Measurements from ENCODE around the gene MAP2K5.

MAP2K5 gene

DNA sequence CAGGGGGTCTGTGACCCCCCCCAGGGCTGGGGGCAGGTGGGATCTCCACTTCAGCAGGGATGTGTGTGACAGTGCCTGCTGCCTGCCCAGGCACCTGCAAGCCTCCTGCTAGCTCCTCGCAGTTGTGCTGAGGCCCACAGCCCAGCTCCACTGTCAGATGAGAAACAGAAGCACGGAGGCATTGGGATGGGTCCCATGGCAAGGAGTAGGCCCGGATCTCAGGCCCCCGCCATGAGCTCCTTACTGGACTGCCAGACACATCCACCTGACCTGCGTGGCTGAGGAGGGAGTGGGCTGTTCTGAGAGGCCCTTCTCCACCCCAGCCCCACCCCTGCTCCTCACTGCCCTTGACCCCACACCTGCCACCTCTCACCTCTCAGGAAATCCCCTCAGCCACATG is 264.6 kb downstream of the MAP2K5 start:
- no peak for DNase-seq (ENCODE audit: low spot score)

DNA sequence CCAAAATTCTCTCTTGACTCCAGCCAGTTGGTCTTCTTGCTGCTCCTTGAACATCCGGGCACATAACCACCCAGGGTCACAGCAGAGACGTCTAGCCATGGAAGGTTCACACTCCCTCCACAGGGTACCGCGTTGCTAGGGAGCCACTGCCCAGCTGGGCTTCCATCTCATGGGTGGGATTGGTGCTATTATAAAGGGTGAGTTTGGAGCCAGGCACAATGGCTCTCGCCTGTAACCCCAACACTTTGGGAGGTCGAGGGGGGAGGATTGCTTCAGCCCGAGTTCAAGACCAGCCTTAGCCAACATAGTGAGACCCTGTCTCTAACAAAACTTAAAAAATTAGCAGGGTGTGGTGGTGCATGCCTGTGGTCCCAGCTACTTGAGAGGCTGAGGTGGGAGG is 265.3 kb downstream of the MAP2K5 start:
- DNase-seq (ENCODE audit: low spot score) = no peak

DNA sequence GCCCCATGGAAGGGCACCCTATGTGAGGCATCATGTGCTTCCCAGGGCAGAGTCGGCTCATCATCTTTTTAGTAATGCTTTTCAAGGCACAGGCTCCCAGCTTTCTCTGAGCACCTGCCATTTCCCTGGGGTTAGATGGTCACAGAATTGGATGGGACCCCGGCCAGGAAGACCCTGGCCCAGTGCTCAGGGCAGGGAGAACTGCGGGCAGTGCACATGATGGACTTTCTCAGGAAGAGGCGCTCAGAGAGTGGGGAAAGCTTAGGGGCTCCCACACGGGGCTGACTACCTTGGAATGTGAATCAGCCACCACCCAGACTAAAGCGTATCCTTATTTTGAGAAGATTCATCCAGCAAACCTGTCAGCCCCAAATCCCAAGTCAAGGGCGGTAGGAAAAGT is 266.3 kb downstream of the MAP2K5 start:
- DNase-seq (ENCODE audit: low spot score) = no peak

DNA sequence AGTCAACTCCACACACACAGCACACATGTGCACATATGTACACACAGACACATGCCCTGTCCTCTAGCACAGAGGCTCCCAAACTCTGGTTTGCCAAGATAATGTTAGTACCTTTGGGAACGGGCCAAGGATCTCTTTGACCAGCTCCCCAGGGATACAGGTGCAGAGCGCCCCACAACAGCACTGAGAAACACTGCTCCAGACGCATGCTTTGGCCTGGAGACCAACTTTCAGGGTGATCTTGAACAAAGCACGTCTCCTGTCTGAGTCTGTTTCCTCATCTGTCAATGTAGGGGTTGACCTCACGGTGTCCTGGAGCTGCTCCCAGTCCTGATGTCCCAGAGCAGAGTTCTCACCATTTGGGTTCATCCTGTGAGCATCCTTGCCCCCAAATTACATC is 266.9 kb downstream of the MAP2K5 start:
- DNase-seq (ENCODE audit: low spot score) = no peak

DNA sequence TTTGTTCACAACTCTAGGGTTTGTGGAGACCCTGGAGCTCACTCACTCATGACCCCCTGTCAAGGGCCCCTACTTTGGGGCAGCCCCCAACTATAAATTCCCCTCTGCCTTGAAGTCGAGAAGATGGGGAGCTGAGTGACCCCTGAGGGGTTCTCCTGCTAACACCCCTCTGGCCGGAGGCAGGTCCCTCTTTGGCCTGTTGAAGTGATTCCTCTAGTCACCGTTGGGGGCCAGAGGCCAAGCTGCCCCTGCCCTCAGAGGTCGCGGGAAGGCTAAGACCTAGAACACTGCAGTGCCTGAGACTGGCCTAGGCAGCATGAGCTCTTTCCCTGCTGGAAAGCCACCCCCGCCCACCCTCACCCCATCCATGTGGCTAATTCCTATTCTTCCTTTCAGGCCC is 267.4 kb downstream of the MAP2K5 start:
- DNase-seq (ENCODE audit: low spot score) = no peak

DNA sequence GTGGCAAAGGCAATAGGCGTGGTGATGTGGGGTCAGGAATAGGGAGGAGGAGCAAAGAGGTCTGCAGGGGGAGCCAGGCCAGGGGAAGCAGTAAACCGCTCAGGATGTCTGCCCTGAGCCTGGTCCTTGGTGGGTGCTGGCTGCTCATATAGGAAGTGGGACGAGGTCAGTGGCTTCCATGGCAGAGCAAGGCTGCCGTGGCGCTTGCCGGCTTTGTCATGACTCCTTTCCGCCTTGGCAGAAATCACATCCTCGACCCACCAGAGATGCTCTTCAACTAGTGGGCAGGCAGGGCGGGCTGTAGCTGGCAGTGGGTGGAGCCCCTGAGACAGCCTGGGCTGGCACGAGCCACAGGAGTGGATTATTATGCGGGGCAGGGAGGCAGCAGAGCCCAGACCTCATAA is 269.7 kb downstream of the MAP2K5 start:
- no peak for DNase-seq (ENCODE audit: low spot score)

DNA sequence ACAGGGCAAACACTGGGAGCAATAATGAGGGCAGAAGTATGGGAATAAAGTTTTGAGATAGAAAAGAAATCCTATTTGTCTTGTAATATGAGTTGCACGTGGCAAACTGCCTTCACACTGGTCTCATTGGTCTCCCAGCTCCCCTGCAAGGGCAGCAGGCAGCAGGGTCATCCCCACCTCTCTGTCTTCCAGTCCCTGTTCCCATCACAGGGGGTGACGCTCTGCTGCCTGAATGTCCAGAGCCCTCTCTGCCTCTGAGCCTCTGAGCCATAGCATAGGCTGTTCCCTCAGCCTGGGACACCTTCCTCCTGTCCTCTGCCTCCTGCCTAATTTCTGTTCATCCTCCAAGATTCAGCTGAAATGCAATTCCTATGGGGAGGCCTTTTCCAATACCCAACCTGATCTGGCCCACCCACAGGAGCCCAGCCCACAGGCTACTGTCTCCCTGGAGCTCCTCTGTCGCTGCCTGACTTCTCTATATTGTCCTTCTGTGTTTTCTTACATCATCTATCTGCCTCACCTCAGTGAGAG is 270.7 kb downstream of the MAP2K5 start:
- DNase-seq (ENCODE audit: low spot score) = no peak

DNA sequence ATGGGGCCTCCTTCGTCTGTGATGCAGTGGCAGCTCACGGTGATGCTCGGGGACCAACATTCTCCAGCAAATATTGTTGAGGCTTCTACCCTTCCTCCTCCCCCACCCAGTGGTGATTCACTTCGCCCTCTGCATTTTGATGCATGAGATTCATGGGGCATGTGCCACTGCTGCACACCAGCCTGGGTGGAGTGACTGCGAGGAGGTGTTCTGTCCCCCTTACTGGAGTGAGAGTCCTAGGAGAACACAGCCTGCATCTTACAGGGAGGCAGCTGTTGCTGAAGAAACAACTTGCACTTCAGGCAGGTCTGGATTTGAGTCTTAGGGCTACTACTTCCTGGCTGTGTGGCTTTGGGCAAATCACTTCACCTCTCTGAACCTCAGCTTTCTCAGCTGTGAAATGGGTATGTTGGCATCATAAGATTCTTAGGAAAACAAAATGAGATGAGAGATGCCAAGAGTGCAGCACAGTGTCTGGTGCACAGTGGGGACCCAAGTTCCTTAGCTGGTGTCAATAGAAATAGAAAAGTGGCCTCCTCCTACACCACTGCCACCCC is 272.6 kb downstream of the MAP2K5 start:
- DNase-seq (ENCODE audit: low spot score) = no peak

DNA sequence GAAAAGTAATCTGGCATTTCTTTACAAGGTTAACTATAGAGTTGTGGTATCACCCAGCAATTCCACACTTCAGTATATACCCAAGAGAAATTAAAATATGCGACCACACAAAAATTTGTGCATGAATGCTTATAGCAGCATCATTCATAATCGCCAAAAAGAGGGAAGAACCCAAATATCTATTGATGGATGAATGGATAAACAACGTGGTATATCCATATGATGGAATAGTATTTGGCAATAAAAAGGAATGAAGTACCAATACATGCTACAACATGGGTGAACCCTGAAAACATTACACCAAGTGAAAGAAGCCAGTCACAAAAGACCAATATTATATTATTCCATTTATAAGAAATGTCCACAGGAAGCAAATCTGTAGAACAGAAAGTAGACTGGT is 274.2 kb downstream of the MAP2K5 start:
- no peak for DNase-seq (ENCODE audit: low spot score)

DNA sequence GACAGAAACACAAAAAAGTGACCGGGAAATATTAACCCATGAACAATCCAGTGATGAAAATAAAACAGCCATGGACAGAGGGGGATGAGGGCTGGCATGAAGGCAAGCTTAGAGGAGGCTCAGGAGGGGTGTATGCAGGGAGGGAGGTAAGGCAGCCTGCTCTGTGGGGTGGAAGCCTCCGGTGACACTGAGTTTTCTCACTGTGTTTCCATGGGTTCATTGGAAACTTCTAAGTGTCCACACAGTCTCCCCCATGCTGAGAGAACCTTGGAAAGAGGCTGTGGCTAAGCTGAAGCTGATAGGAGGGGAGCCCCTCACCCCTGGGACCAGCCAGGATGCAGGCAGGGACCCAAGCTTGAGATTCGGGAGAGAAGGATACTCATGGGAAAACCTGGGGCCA is 276.0 kb downstream of the MAP2K5 start:
- no peak for DNase-seq (ENCODE audit: low spot score)

DNA sequence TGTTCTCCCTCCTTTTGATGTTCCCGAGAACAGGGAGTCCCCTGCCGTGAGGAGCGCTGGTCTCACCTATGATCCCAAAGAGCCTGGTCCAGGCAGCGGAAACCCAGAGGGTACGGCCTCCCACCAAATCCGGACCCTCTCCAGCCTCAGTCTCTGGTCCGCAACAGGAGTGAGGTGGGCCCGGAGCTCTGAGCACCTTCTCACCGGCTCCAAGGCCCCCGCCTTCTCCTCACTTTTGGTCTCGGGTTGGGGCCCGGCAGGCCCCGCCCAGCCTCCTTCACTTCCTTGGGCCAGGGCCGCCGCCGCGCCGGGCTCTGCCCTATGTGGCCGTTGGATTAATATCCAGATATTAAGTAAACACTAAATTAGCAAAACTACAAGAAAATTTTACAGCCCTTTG is 277.1 kb downstream of the MAP2K5 start:
- no peak for DNase-seq (ENCODE audit: low spot score)

DNA sequence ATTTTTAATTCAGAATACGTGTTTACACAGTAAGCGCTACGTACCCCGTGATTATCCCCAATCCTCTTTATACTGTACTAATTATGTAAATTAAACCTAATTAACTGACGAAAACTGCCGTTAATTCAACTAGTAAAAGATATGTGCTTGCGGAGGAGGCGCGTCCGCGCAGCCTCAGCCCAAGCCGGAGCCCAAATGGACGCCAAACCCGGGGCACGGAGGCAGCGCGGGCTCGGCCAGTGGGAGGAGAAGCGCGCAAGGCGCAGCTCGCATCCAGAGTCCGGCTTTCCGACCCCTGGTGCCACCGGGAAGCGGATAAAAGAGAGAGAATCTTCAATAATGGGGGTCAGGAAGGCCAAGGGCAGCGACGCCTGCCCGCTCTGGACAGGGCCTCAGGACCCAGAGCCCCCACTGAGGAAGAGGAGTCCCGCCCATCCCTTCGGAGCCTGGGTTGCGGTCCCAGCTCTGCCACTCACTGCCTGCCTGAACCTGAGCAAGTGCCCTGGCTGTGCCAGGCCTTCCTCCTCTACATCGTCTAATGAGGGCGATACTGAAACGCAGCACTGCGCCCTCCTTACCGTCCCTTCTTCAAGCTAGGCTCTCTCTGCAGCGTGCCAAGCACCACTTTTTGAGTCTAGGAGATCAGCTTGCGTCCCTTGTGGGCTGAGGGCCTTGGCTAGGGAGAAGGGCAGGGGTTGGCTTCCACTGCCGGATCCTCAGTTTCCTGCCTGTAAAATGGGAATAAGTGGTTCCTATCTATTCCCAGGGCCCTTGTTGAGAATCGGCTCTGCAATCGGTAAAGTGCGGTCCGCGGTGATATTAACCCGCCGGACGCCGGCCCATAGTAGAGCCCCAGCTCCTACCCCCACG is 277.9 kb downstream of the MAP2K5 start:
- DNase-seq (ENCODE audit: low spot score) = no peak

DNA sequence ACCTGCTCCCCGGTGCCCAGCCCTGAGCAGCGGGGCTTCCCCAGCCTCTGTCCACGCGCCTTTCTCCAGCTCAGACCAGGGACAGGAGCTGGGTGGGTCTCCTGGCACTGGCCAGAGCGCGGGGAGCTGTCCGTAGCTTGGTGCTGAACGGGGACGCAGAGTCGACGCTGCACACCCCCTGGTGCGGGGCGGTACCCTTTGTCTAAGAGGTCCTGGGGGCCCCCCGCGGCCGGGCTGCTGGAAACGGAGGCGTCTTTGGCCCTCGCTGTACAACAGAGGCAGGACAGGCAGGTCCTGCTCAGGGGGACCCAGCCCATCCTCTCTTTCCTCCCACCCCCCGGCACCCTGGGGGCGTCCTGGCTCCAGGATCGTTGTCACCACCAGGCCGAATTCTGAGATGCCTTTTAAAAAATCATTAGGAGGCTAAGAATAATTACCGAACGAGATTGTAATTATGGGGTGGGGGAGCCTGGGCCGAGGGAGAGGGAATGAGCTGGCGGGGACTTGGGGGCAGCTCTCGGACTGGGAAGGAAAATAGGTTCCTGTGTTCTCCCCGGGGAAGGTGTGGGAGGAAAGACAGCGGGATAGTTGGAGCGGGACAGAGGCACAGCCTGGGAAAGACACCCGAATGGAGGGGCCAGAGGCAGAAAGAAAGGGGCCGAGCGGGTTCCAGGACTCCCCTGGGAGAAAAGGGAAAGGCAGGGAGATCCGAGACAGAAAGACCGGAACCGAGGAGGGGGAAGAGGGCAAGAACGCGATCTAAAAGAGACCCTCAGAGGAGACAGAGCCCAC is 278.7 kb downstream of the MAP2K5 start:
- no peak for DNase-seq (ENCODE audit: low spot score)

DNA sequence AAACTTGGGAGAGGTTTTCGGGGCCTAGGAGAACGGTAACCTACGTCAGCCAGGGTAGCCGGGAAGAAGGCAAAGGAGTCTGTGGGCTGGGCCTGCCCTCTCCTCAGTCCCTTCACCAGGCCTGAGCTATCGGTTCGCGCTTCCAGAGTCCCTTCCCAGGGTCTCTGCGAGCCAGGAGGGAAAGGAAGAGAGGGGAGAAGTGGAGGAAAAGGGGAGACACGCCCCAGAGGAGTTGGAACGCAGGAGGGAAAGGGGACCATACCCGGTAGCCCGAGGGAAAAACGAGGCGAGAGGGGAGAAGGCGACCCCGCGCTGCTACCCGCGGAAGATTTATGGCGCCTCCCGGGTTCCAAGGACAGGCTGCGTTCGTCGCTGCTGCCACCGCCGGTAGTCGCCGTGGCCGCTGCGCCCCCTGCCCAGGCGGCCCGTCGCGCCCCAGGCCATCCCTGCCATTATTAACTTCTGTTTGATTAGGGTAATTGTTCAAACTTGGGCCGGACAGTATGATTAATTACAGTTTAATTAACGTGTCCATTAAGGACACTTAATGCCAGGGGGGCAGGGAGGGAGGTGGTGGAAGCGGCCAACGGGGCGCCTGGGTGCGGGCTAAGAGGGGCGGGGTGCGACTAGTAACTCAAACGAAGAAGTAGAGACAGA is 279.4 kb downstream of the MAP2K5 start:
- no peak for DNase-seq (ENCODE audit: low spot score)

DNA sequence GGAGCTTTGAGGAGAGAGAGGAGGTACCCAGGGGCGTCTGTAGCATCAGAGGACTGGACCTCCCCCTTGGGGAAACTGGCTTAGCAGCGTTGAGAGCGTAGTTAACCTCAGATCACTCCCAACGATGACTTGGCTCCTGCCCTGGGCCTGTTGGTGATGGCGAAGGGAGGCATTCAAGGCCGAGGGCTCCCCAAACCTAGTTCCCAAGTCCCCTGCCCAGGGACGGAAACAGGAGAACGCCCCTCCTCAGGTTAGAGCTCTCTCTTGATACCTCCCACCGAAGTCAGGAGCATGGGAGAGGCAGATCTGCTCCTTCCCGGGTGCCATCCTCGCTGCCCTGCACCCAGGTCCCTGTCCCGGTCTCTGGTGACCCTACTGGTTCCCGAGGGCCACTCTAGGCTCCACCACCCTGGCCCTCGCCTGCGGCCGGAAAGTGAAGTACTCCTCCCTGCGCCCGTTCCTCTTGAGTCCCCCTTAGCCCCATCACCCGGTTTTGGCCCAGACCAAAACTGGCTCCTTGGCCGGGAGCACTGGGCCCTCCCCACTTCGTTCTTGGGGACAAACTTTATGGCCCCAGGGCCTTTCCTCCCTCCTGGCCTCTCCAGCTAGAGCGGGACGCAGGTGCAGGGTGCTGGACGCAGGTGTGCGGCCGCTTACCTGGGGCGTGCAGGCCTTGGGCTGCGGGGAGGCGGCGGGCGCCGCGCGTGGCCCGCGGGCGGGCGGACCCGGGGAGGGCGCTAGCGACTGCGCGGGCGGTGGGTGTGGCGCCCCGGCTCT is 280.2 kb downstream of the MAP2K5 start:
- no peak for DNase-seq (ENCODE audit: low spot score)

DNA sequence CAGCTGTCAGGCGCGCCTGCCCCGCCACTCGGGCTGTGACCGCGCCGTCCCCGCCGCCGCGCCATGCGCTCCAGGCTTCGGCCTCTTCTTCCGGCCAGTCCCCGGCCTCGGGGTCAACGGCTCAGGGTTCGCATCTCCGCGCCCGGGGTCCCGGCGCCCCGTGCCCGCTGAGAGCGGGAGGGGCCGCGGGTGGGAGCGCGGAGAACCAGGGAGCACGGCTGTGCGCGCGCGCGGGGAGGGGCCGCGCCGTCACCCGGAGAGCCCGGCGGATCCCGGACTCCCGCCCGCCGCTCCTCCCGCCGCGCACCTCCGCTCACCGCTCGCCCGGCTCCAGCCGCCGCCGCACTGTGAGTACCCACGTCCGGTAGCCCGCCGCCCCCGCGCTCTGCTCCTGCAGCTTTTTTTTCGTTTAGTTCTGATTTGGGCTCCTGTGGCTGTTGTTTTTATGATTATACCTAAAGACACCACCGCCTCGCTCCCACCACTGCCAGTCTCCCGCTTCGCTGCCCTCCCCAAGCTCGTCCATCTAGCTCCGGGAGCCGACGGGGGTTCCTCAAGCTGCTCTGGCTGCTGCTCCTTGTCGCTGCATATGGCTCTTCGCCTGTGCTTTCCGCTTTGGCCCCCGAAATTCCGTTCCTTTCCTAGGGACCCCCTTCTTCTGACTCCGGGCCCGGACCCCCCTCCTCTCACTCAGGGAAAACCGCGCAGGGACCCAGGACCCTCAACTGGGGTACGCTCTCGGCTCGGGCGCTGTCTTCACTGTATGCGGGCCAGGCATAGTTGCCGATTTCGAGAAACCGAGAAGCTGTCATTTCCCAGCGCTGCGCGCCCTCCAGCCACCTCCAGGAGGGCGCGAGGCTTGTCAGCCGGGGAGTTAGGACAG is 281.1 kb downstream of the MAP2K5 start:
- no peak for DNase-seq (ENCODE audit: low spot score)

DNA sequence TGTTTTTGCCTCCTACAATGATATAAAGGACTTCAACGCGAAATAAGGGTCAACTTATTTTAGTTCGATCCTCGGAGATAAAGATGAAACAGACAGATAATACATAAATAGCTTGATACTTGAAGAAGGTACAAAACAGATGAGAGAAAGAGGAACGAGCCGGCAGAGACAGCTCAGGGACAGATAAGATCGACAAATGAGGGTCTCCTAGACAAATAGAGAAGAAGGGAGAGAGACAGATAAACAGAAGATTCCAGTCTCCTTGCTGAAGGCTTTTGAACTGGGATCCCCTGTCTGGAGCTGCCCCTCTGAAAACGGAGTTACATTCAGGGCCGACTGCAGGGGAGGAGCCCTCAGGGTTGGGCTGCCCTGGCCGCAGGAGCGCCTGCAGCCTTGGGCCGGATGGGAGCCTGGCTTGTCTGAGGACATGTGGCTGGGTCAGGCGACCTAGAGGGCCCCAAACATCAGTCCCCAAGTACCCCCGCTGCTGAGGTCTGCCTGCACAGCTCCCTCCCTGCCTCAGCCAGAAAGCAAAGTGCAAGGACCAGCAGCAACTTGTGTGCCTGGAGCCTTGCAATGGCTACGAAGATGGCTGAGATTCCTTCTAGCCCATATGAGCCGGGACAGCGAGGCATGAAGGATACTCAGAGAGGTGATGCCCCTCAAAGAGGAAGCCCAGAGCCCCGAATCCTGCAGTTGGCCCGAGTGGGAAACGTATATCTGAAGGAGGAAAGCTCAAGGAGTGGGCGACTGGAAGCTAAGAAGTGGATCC is 281.9 kb downstream of the MAP2K5 start:
- no peak for DNase-seq (ENCODE audit: low spot score)

DNA sequence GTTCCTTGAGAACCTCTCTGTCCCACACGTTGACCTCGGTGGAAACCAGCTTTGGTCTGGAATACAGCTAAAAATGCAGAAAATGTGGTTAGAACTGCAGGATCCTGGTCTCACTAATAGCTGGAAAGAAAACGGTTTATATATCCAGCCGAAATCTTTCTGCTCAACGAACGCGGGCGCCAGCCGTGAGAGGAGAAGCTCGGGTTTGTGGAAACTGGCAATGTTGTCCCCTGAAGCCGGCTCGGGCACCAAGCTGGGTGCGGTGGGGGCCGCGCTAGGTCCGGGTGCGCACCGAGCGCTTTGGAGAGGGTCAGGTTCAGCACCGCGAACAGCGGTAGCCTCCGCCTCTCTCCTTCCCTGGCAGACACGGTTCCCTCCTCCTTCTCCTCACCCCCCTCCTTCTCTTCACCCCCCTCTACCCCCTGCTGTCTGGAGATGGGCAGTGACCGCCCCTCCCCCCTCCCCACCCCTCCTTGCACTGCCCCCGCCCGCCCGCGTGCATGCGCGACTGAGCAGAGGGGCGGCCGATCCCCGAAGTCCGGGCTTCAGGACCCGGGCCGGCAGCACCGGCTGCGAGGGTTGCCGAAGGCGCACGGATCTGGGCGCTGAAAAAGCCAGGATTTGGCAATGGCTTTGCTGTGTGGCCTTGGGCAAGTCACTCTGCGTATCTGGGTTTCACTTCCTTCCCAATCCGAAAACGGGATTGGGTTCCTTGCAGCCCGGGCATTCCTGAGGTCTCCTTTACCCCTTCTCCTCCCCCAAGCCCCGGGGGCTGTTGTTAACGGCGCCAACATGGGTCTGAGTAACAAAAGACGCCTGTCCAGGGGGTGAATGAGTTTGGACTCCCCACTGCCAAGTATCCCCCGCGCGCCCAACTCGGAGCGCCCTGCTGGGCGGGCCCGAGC is 282.7 kb downstream of the MAP2K5 start, which contains the start of gene SKOR1:
TSS of gene SKOR1 (plus strand) at position 534 of the 905 bp plus-strand sequence. CDS start at position 628, 94 bp downstream.
- DNase-seq (ENCODE audit: low spot score) = no peak
